Midbrain (tissue), 1 donor: ENCODE results near the gene MALAT1.
"Not testable (repeated sequence)": the region's sequence is repeated elsewhere in the genome, so short reads cannot be mapped to it uniquely, and the experiment has no call there.

ENCODE experiments used
- DNase-seq: peaks from one replicate; lab custom pipeline; 2025; lab: John Stamatoyannopoulos, UW

The MALAT1 gene

GRCh38 chr11:65521777-65522521 lies 23.1 kb downstream of the MALAT1 start:
- not testable (repeated sequence) for DNase-seq

- peak; percentile 7 for DNase-seq
Measured at GRCh38 chr11:65522718-65523630, 24.1 kb downstream of the MALAT1 start.

- DNase-seq: not testable (repeated sequence)
Measured at GRCh38 chr11:65523631-65523968, 24.8 kb downstream of the MALAT1 start.

DNA sequence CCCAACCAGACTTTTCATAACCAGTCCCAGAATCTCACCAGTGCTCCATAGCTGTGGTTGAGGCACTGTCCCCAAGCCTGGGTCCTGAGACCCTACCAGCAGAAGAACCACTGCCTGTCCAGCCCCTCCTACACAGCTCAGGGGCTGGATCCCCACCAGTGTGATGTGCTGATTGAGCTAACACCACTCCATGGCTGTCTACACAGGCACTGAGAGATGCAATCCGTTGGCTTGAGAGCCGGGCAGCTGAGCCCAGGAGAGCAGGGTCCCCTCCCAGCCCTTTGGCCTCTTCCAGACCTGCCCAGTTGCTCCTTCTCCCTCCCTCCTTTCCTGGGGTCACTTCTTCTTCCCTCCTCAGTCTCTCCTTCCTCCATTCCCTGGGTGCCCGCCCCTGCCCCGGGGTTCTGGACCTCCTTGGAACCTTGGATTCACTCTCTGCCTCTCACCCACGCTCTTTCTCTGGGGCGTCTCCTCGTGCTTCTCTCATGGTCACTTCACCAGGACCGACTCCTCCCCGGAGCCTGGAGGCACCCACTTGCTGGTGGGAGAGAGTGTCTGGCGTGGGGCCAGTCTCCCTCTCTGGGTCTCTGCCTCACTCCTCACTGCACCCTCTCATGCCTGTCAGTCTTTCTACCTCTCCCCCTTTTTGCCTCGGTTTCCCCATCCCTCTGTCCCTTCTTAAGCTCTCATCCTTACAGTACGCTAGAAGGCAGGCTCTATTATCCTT lies 25.3 kb downstream of the MALAT1 start:
- peak; percentile 21 for DNase-seq

DNA sequence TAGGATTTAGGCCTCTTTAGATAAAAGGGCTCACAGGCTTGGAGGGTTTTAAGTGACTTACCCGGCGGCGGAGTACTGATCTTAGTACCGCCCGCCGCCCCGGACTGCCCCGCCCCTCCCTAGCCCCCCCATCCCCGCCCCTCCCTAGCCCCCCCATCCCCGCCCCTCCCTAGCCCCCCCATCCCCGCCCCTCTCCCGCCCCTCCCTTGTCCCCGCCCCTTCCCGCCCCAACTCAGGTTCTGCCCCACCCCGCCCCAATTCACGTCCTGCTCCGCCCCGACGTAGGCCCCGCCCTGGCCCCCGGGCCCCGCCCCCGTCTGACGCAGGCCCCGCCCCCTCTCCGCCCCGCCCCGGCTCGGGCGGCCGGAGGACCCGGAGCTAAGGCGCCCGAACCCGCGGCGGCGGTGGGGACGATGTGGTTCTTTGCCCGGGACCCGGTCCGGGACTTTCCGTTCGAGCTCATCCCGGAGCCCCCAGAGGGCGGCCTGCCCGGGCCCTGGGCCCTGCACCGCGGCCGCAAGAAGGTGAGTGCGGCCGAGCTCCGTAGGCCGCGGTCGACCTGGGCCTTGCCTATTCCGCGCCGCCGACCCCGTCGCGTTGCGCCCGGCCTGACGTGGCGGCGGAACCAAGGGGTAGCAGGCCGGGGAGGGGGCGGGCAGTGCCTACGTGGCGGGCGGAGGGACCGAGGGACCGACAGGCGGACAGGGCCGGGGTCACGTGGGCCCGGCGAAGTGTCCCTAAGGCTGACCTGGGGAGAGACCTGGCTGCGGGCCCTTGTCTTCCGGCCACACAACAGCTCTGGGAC lies 26.1 kb downstream of the MALAT1 start, which contains the start of gene SCYL1:
SCYL1 (plus strand) TSS at position 343 of the 805 bp plus-strand sequence; CDS start at position 414, 71 bp downstream.
- DNase-seq: peak; percentile 86

- DNase-seq: no peak
Measured at GRCh38 chr11:65525546-65526480, 27.0 kb downstream of the MALAT1 start.

DNA sequence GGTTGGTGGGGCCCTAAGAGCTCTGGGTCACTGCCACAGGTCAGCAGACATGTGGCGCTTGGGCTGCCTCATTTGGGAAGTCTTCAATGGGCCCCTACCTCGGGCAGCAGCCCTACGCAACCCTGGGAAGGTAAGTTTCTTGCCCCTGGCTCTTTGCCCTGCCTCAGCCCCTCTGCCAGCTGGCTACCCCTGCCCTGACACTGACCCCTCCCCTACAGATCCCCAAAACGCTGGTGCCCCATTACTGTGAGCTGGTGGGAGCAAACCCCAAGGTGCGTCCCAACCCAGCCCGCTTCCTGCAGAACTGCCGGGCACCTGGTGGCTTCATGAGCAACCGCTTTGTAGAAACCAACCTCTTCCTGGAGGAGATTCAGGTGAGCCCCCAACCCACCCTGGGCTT lies 27.9 kb downstream of the MALAT1 start:
- no peak for DNase-seq

DNA sequence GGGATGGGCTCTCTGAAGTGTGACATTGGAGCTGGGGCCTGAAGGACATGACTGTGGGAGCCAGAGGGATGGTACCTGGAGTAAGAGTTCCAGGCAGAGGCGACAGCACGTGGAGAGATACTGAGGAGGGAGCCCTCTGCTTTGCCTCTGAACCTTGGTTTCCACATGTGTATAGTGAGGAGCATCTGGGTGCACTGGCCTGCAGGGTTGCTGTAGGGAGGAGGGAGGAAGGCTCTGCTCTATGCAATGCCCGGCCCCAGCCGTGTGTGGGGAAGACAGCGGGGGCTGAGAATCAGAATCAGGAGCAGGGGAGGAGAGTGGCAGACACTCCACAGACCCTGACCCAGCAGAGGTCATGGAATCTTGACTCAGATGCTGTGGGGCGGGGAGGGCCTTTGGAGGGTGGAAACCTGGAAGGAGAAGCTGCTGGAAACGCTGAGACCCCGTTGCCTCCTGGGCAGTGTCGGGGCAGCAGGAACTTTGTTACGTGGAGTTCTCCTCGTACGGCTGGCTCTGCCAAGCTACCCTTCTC lies 30.0 kb downstream of the MALAT1 start:
- no peak for DNase-seq

GRCh38 chr11:65529475-65530156 lies 30.8 kb downstream of the MALAT1 start:
- DNase-seq: no peak

- DNase-seq: no peak
Measured at GRCh38 chr11:65530157-65530496, 31.3 kb downstream of the MALAT1 start.

- no peak for DNase-seq
Measured at GRCh38 chr11:65532388-65533064, 33.7 kb downstream of the MALAT1 start.

- DNase-seq: no peak
Measured at GRCh38 chr11:65535102-65535501, 36.3 kb downstream of the MALAT1 start.

DNA sequence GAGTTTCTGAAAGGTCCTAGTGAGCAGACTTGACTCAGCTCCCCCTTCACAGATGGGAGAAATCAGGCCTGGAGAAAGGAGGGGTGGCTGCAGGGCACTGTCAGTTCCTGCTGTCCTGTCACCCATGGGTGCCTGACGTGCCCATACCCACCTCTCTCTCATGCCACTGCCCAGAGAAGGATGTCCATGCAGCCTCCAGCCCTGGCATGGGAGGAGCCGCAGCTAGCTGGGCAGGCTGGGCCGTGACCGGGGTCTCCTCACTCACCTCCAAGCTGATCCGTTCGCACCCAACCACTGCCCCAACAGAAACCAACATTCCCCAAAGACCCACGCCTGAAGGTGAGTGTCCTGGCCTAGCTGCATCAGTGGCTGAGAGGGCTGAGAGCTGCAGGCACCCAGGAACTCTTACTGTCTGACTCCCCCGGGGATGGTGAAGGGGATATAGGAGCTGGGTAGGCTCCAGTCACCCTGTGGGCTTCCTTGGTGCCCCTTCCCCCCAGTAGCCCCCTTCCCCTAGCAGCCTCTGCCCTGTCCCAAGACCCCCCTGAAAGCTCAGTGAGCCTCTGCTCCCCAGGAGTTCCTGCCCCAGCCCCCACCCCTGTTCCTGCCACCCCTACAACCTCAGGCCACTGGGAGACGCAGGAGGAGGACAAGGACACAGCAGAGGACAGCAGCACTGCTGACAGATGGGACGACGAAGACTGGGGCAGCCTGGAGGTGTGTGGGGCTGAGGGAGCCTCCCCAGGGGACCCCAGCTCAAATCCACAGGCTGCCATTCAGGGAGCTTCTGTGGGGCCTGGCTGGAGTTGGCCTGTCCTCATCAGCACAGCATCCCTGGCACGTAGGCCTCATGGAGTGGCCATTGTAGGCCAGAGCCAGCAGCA lies 37.8 kb downstream of the MALAT1 start:
- no peak for DNase-seq

DNA sequence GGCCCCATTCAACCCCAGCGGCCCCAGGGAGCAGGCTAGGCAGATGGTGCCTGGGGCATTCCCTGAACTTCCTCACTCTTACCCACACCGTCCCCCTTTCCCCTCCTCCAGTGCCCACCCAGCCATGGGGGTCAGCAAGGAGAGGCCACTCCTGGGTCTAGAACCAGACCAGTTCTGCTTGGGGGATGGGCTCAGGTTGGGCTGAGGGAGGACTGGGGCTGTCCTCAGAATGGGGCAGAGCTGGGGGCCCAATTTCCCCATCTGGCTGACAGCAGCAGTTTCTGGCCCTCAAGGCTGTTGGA lies 38.4 kb downstream of the MALAT1 start:
- DNase-seq: no peak

- DNase-seq: no peak
Measured at GRCh38 chr11:65537620-65538231, 38.9 kb downstream of the MALAT1 start.

DNA sequence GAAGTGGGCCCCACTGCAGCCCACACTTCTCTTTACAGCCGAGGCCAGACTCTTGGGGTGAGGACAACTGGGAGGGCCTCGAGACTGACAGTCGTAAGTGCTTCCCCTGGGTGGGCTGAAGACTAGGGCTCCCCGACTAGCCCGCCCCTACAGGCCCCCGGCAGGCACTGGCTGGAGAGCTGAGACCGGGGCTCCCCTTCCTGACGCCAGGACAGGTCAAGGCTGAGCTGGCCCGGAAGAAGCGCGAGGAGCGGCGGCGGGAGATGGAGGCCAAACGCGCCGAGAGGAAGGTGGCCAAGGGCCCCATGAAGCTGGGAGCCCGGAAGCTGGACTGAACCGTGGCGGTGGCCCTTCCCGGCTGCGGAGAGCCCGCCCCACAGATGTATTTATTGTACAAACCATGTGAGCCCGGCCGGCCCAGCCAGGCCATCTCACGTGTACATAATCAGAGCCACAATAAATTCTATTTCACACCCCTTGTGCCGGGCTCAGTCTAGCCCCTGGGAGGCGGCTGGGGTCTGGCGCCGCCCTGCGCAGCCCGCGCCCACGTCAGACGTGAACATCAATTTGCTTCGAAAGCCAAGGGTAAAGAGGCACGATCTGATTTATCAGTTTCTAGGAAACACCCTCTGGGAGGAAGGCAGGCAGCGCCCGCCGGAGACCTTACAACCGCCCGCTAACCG lies 39.5 kb downstream of the MALAT1 start:
- no peak for DNase-seq
